ENCODE measurements around the gene NAPSA. TPM values are rescaled to one million over a fixed set of nuclear protein-coding genes. Genes with fewer than 3 reads are reported as not detected.

The NAPSA gene
- total RNA-seq, 4 donors from 2014 or later: 1.6 to 5.0 (median 3.1) TPM

- intact Hi-C loops (cut with DNase I; ENCODE audit: low total_unique reads) (no loop called here), in situ Hi-C loops (cut with MboI; ENCODE audit: low pct_ligation_motif_present in 1 of 4, low pct_unique_long_range_greater_than_20kb in 1 of 4, low sequenced_read_pairs in 3 of 4) (no loop called here)
- no peaks in the 10 kb centered on the region for H3K36me3 ChIP-seq
- no peak overlapping the region for H3K4me3 ChIP-seq
- 78% methylated on average over 10 of the region's 10 CpGs; no CpG with 5 or more reads in 1 of the 2 donors for WGBS, 2 donors (ENCODE audit: low coverage in 1 of 2)
- no peaks in the 10 kb centered on the region for H3K27me3 ChIP-seq
- TF ChIP-seq POLR2A (IDR thresholded peaks at IDR 0.05): no peak
- no peak for TF ChIP-seq POLR2AphosphoS5 (IDR thresholded peaks at IDR 0.05)
- DNase-seq: no peak
- H3K4me1 ChIP-seq: peaks cover 3 to 24% (median 7%) of the 10 kb centered on the region in 4 donors
- H3K9me3 ChIP-seq: no peaks in the 10 kb centered on the region
- H3K27ac ChIP-seq: peak overlapping the region; percentile 58 to 80 (median 64)
These were observed 44.7 kb upstream of the NAPSA start for GRCh38 chr19:50410109-50410508.

- H3K27ac ChIP-seq: peak overlapping the region in 1 of 4 donors; percentile 80
- no peaks in the 10 kb centered on the region for H3K36me3 ChIP-seq
- no peak for DNase-seq
- intact Hi-C loops (cut with DNase I; ENCODE audit: low total_unique reads) (no loop called here), in situ Hi-C loops (cut with MboI; ENCODE audit: low pct_ligation_motif_present in 1 of 4, low pct_unique_long_range_greater_than_20kb in 1 of 4, low sequenced_read_pairs in 3 of 4) (no loop called here)
- TF ChIP-seq CTCF (IDR thresholded peaks at IDR 0.05) (no peak), EP300 (IDR thresholded peaks at IDR 0.05; ENCODE audit: low read depth) (no peak), POLR2AphosphoS5 (IDR thresholded peaks at IDR 0.05) (no peak), POLR2A (IDR thresholded peaks at IDR 0.05) (no peak)
- H3K27me3 ChIP-seq: no peaks in the 10 kb centered on the region
- no peak overlapping the region for H3K4me3 ChIP-seq
- no peaks in the 10 kb centered on the region for H3K9me3 ChIP-seq
- 96% methylated on average over 13 of the region's 17 CpGs; no CpG with 5 or more reads in 1 of the 2 donors for WGBS, 2 donors (ENCODE audit: low coverage in 1 of 2)
- peaks cover 0 to 17% (median 7%) of the 10 kb centered on the region in 4 donors for H3K4me1 ChIP-seq
These were observed 43.9 kb upstream of the NAPSA start for GRCh38 chr19:50409347-50409746.

GRCh38 chr19:50406829-50407228 is 41.4 kb upstream of the NAPSA start:
- Histone ChIP-seq H3K4me1 (peaks cover 0 to 17% (median 7%) of the 10 kb centered on the region in 4 donors), H3K27ac (no peak overlapping the region), H3K27me3 (no peaks in the 10 kb centered on the region), H3K36me3 (no peaks in the 10 kb centered on the region), H3K4me3 (no peak overlapping the region), H3K9me3 (no peaks in the 10 kb centered on the region)
- intact Hi-C loops (cut with DNase I; ENCODE audit: low total_unique reads): no loop called here
- DNase-seq: no peak
- 86 to 96% methylated on average over 2 to 18 of the region's 19 CpGs for WGBS, 2 donors (ENCODE audit: low coverage in 1 of 2)
- no peak for TF ChIP-seq CTCF (IDR thresholded peaks at IDR 0.05)
- in situ Hi-C loops (cut with MboI; ENCODE audit: low pct_ligation_motif_present in 1 of 4, low pct_unique_long_range_greater_than_20kb in 1 of 4, low sequenced_read_pairs in 3 of 4): no loop called here

- in situ Hi-C loops (cut with MboI; ENCODE audit: low pct_ligation_motif_present in 1 of 4, low pct_unique_long_range_greater_than_20kb in 1 of 4, low sequenced_read_pairs in 3 of 4): no loop called here
- WGBS, 2 donors (ENCODE audit: low coverage in 1 of 2): 75 to 94% methylated on average over 5 to 22 of the region's 22 CpGs
- TF ChIP-seq POLR2A (IDR thresholded peaks at IDR 0.05) (no peak), EP300 (IDR thresholded peaks at IDR 0.05; ENCODE audit: low read depth) (no peak), CTCF (IDR thresholded peaks at IDR 0.05) (no peak), POLR2AphosphoS5 (IDR thresholded peaks at IDR 0.05) (no peak)
- no peaks in the 10 kb centered on the region for H3K9me3 ChIP-seq
- H3K36me3 ChIP-seq: no peaks in the 10 kb centered on the region
- no peak overlapping the region for H3K27ac ChIP-seq
- H3K4me1 ChIP-seq: peaks cover 0 to 13% (median 7%) of the 10 kb centered on the region in 4 donors
- no peak for DNase-seq
- intact Hi-C loops (cut with DNase I; ENCODE audit: low total_unique reads): no loop called here
- no peak overlapping the region for H3K4me3 ChIP-seq
- no peaks in the 10 kb centered on the region for H3K27me3 ChIP-seq
These were observed 40.8 kb upstream of the NAPSA start for GRCh38 chr19:50406156-50406820.

Data from transverse colon (tissue), 4 donors.